ENCODE results near the gene OR6T1.

Gene OR6T1

DNA sequence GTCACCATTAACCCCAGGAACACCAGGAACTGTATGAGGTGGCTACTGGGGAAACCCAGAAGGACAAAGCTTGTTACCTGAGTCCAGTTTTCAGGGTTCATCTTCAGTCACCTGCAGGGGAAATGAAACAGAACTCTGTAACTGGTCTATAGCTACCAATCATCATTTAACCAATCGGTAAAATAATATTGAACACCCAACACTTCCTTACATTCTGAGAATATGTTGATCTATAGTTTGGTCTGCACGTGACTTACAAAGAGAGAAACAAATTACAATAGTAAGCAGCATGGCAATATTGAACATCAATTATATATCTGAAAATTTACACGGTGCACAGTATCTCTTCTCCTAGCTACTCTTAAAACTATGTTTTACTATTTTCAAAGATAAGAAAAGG is at the start of gene OR6T1:
Gene OR6T1, minus strand, starts transcription at position 101 of the 400 bp plus-strand sequence. Its CDS starts 0 bp downstream, at position 101.
- DNase-seq (ENCODE audit: low spot score) = no peak

DNA sequence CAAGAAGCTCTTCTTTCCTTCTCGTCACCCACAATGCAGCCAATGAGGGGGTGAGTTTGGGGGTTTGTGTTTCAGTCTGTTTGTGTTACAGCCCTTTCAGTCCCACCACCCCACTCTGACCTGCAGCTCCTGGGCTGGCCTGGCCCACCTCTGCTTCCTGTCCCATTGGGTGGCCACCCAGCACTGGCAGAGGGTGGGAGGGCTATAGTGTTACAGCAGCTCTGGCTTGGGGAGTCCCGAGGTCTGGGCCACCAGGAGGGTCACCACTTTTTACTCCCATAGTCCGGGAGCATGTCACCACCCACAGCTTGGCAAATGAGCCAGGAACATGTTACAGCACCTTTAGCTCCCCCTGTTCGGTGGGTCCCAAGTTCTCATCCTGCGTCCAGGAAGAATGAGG is 35.7 kb upstream of the OR6T1 start:
- no peak for DNase-seq (ENCODE audit: low spot score)

DNA sequence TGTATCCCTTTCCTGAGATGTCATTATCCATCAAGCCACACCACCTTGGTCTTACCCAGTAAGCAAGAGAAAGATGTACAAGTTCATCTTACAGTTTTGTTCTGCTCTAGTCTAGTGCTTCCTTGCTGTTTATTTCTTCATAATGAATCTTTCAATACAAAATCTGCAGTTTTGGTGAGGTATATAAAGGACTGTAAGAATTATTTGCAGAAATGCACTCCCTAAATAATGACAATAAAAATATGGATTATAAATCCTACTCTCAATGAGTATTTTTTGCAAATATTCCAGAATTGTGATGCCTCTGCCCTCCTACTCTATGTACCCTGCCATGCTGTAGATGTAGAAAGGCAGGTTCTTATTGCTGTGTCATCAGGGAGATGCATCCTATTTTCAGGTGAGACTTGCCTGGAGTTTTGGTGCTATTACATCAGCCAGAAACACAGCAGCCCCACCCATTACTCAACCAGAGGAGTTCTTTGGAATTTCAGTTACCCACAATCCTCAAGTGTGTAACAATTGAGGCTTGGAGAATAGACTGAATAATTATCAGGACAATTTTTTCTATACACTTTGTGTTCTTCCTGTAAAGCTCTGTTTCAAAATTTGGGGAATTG is 34.2 kb upstream of the OR6T1 start, which contains the start of gene OR10S1:
Gene OR10S1, minus strand, starts transcription at position 51 of the 617 bp plus-strand sequence. CDS start 117 bp downstream, outside the sequence.
- DNase-seq (ENCODE audit: low spot score) = no peak

- no peak for DNase-seq (ENCODE audit: low spot score)
These were observed 33.3 kb upstream of the OR6T1 start for GRCh38 chr11:123976770-123977560.

- DNase-seq (ENCODE audit: low spot score) = no peak
These were observed 30.2 kb upstream of the OR6T1 start for GRCh38 chr11:123973816-123974215.

DNA sequence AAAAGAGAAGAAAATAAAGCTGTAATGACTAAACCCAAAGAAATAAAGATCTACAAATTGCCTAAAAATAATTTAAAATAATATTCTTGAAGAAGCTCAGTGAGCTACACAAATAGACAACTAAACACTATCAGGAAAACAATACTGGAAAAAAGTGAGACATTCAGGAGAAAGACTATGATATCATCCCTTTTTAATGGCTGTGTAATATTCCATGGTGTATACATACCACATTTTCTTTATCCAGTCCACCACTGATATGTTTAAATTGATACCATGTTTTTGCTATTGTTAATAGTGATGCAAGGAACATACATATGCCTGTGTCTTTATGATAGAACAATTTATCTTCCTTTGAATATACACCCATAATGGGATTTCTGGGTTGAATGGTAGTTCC is 13.1 kb upstream of the OR6T1 start:
- no peak for DNase-seq (ENCODE audit: low spot score)

DNA sequence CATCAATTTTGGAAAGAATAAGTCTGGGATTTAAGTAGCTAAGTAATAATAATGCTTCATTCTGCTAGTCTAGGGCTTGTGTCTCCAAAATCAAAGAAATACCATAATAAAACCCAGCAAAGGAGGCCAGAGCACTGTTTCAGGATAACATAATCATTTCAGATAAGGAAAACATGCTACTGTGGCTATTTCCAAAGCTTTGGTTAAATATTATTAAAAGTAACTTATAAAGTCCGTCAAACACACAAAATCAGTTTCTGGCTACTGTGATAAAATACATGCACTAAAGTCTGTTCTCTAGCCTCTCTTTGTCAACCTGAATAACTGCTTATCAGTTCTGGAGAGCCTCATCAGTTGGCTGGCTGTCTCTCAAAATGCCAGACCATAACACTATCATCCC is 1.5 kb upstream of the OR6T1 start:
- DNase-seq (ENCODE audit: low spot score) = no peak

DNA sequence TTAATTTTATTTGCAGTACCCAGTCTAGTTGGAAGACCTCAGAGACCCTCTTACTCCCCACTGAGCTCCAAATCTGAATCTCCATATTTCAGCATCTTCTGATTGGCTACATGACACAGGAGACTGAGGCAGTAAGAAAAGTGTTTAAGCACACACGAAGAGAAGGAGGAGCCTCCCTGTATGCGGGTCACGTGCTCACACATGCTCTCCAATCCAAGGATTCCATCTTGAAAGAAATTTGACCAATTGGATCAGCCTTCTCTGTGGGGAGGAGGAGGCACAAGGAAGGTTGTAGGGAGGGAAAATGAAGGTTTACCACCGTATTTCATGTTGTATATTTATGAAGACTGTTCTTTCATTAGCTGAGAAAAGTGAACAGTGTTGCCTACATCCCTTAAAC is 1.2 kb downstream of the OR6T1 start:
- DNase-seq (ENCODE audit: low spot score) = no peak

GRCh38 chr11:123939317-123939716 is 4.3 kb downstream of the OR6T1 start, which contains the start of gene OR4D5:
OR4D5 (plus strand) TSS chr11:123939617; CDS start chr11:123939617, 0 bp downstream.
- DNase-seq (ENCODE audit: low spot score) = no peak

GRCh38 chr11:123924027-123924426 is 19.6 kb downstream of the OR6T1 start:
- no peak for DNase-seq (ENCODE audit: low spot score)

- no peak for DNase-seq (ENCODE audit: low spot score)
These were observed 22.7 kb downstream of the OR6T1 start for GRCh38 chr11:123920943-123921342.

GRCh38 chr11:123905826-123906225 is 37.8 kb downstream of the OR6T1 start:
- no peak for DNase-seq (ENCODE audit: low spot score)

GRCh38 chr11:123904932-123905331 is 38.7 kb downstream of the OR6T1 start:
- DNase-seq (ENCODE audit: low spot score) = no peak

DNA sequence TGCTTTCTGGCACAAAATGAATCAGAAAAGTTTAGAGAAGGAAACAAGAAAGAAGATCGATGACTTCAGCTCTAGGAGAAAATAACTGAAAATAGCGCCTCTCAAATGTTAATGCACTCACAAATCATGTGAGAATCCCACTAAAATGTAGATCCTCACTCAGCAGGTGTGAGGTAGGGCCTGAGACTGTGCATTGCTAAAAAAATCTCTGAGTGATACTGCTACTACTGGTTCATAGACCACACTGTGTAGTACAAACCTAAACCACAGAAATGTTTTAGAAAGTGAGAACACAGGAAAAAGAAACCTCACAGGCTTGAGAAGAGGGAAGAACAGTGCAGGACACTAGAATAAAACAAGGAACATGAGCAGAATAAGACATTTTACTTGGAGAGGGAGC is 39.7 kb downstream of the OR6T1 start:
- DNase-seq (ENCODE audit: low spot score) = no peak

- no peak for DNase-seq (ENCODE audit: low spot score)
These were observed 41.8 kb downstream of the OR6T1 start, which contains the start of gene OR8D4 for GRCh38 chr11:123901867-123902266. OR8D4 (plus strand) TSS chr11:123902167; CDS start chr11:123906432, 4,265 bp downstream.

- no peak for DNase-seq (ENCODE audit: low spot score)
These were observed 43.8 kb downstream of the OR6T1 start for GRCh38 chr11:123899792-123900191.

All from ecto neural progenitor cell (in vitro differentiated cells).